H1 (cell line): ENCODE measurements around the gene GTF2I. TPM values are rescaled to one million over a fixed set of nuclear protein-coding genes. Genes with fewer than 3 reads are reported as not detected.

Experiments used
- ASH2L ChIP-seq: fragments of 200-600, 300-600 bp; sonication (generic); IDR thresholded peaks from one replicate; pipeline ENCODE4 v1.7.1; 2017; ENCODE audit warnings: low read length
- HDAC2 ChIP-seq, 2 experiments: fragments of 300-600 bp in 1 of 2; sonication (generic) in 1 of 2; IDR thresholded peaks; 2 replicates each; pipeline ENCODE4 v1.6.1; 2011 to 2012; ENCODE audit warnings: low read depth in 2 of 2, low read length in 2 of 2, mild to moderate bottlenecking in 2 of 2, moderate library complexity in 2 of 2, borderline replicate concordance in 1 of 2, inconsistent platforms in 1 of 2
- KDM5A ChIP-seq: fragments of 200-600 bp; IDR thresholded peaks from 2 replicates; pipeline ENCODE4 v1.7.1; 2012; ENCODE audit warnings: mild to moderate bottlenecking, low read length, inconsistent platforms, mixed read lengths
- RBBP5 ChIP-seq: IDR thresholded peaks from 2 replicates; pipeline ENCODE4 v1.7.1; 2012; ENCODE audit warnings: low read depth, mild to moderate bottlenecking, inconsistent platforms, low read length, moderate library complexity, borderline replicate concordance
- RFX5 ChIP-seq: IDR thresholded peaks from 2 replicates; pipeline ENCODE4 v1.6.1; 2011; ENCODE audit warnings: low read depth, low read length, improper control_type of control experiment, borderline replicate concordance
- SP1 ChIP-seq: IDR thresholded peaks from 2 replicates; pipeline ENCODE4 v1.6.1; 2011; ENCODE audit warnings: low read depth, low read length
- polyA plus RNA-seq, 7 experiments: library from polyadenylated mRNA; depleted of rRNA in 3 of 7; stranded (reverse) in 5 of 7; unstranded in 2 of 7; fragments of >200 nt in 5 of 7; fragments of 200-250 nt in 2 of 7; gene quantifications; 1 replicate in 5 of 7; 2 replicates in 1 of 7; 4 replicates in 1 of 7; pipeline versions ENCODE4 v1.2.1 to v1.2.3, GENCODE V29; 2011 to 2013; ENCODE audit warnings: missing spikeins in 2 of 7, mixed read lengths in 2 of 7
- total RNA-seq: library from RNA; stranded (reverse); fragmentation: NEBNext Ultra II Directional; extraction: Animal tissue kit (Norgen Biotek cat#: 25700); gene quantifications from 2 replicates; pipeline ENCODE4 v1.2.1, GENCODE V29; 2021
- TF ChIP-seq, protein P1 (sequence below): fragments of 300-600 bp; sonication (generic); IDR thresholded peaks from 2 replicates; pipeline ENCODE4 v1.7.1; 2012; ENCODE audit warnings: low read length, moderate library complexity, mild to moderate bottlenecking, inconsistent platforms; ENCODE audit not compliant: insufficient replicate concordance
- TF ChIP-seq, protein P2 (sequence below): IDR thresholded peaks from 2 replicates; pipeline ENCODE4 v1.6.1; 2011; ENCODE audit warnings: low read depth, mild to moderate bottlenecking, low read length; ENCODE audit not compliant: insufficient read depth

Gene GTF2I
- total and polyA plus RNA-seq, 2 of the 8 experiments (the other 6 are each of a cell fraction or from before 2014, with no cell fraction given): 46.7 to 316 TPM

DNA sequence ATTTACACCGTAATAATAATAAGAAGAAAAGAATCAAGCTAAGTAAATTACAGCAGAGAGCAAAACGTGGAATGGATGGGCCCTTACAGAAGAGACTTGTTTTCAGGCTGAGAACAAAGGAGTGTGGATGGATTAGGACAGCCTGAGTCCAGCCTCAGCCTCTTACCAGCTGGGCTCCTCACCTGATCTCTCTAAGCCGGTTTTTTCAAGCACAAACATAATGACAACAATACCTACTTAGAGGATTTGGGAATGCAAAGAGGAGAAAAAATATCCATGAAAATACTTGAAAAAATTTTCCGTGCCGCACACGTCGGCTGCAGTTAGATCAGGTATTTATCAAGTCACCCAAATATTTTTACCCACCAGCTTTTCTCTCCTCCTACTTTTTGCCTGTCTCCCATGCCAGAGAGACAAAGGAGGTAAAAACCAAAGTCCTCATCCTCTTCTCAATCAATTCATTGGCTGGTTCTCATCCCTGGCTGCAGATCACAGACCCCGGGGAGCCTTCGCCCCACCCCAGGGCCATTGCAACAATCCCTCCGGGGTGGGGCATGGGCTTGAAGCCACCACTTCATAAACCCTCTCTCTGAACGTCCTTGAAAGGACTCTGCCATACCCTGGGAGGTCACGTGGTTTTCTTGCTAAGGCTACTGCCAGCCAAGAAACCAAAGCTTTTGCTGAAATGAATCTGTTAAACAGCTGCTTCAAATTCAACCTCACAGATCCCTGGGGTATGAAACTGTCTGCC, 29.7 kb upstream of the GTF2I start (continued):
- TF ChIP-seq, protein P1, sequence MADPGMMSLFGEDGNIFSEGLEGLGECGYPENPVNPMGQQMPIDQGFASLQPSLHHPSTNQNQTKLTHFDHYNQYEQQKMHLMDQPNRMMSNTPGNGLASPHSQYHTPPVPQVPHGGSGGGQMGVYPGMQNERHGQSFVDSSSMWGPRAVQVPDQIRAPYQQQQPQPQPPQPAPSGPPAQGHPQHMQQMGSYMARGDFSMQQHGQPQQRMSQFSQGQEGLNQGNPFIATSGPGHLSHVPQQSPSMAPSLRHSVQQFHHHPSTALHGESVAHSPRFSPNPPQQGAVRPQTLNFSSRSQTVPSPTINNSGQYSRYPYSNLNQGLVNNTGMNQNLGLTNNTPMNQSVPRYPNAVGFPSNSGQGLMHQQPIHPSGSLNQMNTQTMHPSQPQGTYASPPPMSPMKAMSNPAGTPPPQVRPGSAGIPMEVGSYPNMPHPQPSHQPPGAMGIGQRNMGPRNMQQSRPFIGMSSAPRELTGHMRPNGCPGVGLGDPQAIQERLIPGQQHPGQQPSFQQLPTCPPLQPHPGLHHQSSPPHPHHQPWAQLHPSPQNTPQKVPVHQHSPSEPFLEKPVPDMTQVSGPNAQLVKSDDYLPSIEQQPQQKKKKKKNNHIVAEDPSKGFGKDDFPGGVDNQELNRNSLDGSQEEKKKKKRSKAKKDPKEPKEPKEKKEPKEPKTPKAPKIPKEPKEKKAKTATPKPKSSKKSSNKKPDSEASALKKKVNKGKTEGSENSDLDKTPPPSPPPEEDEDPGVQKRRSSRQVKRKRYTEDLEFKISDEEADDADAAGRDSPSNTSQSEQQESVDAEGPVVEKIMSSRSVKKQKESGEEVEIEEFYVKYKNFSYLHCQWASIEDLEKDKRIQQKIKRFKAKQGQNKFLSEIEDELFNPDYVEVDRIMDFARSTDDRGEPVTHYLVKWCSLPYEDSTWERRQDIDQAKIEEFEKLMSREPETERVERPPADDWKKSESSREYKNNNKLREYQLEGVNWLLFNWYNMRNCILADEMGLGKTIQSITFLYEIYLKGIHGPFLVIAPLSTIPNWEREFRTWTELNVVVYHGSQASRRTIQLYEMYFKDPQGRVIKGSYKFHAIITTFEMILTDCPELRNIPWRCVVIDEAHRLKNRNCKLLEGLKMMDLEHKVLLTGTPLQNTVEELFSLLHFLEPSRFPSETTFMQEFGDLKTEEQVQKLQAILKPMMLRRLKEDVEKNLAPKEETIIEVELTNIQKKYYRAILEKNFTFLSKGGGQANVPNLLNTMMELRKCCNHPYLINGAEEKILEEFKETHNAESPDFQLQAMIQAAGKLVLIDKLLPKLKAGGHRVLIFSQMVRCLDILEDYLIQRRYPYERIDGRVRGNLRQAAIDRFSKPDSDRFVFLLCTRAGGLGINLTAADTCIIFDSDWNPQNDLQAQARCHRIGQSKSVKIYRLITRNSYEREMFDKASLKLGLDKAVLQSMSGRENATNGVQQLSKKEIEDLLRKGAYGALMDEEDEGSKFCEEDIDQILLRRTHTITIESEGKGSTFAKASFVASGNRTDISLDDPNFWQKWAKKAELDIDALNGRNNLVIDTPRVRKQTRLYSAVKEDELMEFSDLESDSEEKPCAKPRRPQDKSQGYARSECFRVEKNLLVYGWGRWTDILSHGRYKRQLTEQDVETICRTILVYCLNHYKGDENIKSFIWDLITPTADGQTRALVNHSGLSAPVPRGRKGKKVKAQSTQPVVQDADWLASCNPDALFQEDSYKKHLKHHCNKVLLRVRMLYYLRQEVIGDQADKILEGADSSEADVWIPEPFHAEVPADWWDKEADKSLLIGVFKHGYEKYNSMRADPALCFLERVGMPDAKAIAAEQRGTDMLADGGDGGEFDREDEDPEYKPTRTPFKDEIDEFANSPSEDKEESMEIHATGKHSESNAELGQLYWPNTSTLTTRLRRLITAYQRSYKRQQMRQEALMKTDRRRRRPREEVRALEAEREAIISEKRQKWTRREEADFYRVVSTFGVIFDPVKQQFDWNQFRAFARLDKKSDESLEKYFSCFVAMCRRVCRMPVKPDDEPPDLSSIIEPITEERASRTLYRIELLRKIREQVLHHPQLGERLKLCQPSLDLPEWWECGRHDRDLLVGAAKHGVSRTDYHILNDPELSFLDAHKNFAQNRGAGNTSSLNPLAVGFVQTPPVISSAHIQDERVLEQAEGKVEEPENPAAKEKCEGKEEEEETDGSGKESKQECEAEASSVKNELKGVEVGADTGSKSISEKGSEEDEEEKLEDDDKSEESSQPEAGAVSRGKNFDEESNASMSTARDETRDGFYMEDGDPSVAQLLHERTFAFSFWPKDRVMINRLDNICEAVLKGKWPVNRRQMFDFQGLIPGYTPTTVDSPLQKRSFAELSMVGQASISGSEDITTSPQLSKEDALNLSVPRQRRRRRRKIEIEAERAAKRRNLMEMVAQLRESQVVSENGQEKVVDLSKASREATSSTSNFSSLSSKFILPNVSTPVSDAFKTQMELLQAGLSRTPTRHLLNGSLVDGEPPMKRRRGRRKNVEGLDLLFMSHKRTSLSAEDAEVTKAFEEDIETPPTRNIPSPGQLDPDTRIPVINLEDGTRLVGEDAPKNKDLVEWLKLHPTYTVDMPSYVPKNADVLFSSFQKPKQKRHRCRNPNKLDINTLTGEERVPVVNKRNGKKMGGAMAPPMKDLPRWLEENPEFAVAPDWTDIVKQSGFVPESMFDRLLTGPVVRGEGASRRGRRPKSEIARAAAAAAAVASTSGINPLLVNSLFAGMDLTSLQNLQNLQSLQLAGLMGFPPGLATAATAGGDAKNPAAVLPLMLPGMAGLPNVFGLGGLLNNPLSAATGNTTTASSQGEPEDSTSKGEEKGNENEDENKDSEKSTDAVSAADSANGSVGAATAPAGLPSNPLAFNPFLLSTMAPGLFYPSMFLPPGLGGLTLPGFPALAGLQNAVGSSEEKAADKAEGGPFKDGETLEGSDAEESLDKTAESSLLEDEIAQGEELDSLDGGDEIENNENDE: no peak
- TF ChIP-seq SP1 (peak; percentile 92), ASH2L (no peak), RBBP5 (no peak), RFX5 (no peak), KDM5A (no peak), HDAC2 (IDR thresholded peaks at IDR 0.05; ENCODE audit: borderline replicate concordance in 1 of 2, low read depth in 2 of 2, low read length in 2 of 2) (peak in 1 of 2 experiments; percentile 39; a peak in 1 of 4 replicates)
- TF ChIP-seq, protein P2, sequence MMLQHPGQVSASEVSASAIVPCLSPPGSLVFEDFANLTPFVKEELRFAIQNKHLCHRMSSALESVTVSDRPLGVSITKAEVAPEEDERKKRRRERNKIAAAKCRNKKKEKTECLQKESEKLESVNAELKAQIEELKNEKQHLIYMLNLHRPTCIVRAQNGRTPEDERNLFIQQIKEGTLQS: no peak
